Erythroblast (primary cell): ENCODE data around the gene CYP3A5.

Experiments used
- GATA1 ChIP-seq: IDR thresholded peaks from 2 replicates; pipeline ENCODE4 v1.6.1; 2011; ENCODE audit warnings: low read depth, mild to moderate bottlenecking, control low read depth, low read length, moderate library complexity
- POLR2A ChIP-seq: IDR thresholded peaks from 2 replicates; pipeline ENCODE4 v1.6.1; 2011; ENCODE audit warnings: mild to moderate bottlenecking, low read length

- TF ChIP-seq POLR2A (no peak), GATA1 (no peak)
These were observed 28.5 kb downstream of the CYP3A5 start for GRCh38 chr7:99651290-99651689.
